GM19025 (cell line): ENCODE results near the gene PFKL.

Experiments used
- ATAC-seq: cut with Tn5 transposase; IDR thresholded peaks from one replicate; pipeline ENCODE4 v1.9.1; 2021; ENCODE audit warnings: mild to moderate bottlenecking, low read depth, moderate library complexity; ENCODE audit not compliant: unreplicated experiment

Gene PFKL

GRCh38 chr21:44374601-44375280 is 74.9 kb downstream of the PFKL start:
- no peak for ATAC-seq

GRCh38 chr21:44375281-44375651 is 75.4 kb downstream of the PFKL start:
- no peak for ATAC-seq

DNA sequence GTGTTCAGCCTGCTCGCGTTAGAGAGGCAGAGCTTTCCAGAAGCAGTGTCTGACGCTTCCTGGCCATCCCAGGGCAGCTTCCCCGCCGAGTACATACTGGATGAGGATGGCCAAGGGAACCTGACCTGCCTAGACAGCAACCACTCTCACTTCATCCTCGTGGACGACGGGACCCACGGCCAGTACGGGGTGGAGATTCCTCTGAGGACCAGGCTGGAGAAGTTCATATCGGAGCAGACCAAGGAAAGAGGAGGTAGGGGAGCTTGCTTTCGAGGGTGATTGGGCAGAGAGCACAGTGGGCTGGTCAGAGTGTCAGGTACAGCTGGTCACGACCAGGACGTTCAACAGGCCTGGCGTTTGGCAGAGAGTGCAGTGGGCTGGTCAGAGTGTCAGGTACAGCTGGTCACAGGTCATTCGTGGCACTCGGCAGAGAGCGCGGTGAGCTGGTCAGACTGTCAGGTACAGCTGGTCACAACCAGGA is 75.9 kb downstream of the PFKL start:
- ATAC-seq = no peak

- ATAC-seq = no peak
Measured at GRCh38 chr21:44376606-44377005, 76.8 kb downstream of the PFKL start.
